A673 (cell line): ENCODE data around the gene SMOC2.

ENCODE experiments used
- CTCF ChIP-seq: fragments of 300-800, 200-600 bp; sonication (generic); conservative IDR thresholded peaks from 2 replicates; pipeline ENCODE4 v1.5.1; 2017; ENCODE audit warnings: low read depth, mild to moderate bottlenecking, antibody characterized with exemption, low read length, moderate library complexity, mixed read lengths
- EZH2 ChIP-seq: fragments of 200-600 bp; sonication (generic); IDR thresholded peaks from 2 replicates; pipeline ENCODE4 v1.6.1; 2017; ENCODE audit warnings: borderline replicate concordance, low read depth, mild to moderate bottlenecking, mixed read lengths, antibody characterized with exemption, low read length; ENCODE audit not compliant: poor library complexity, severe bottlenecking

- no peak for TF ChIP-seq CTCF
- TF ChIP-seq EZH2, result no peak
These were observed 224.0 kb downstream of the SMOC2 start for GRCh38 chr6:168664956-168665355.
